A673 (cell line): ENCODE results near the gene COPS9. TPM values are rescaled to one million over a fixed set of nuclear protein-coding genes. Genes with fewer than 3 reads are reported as not detected.

Experiments
- BruUV-seq: library from RNA; stranded (reverse); fragments of 400-500 nt; replicated peaks from 2 replicates; lab custom pipeline; 2021; lab: Mats Ljungman, UMichigan
- CTCF ChIA-PET: fragments of 300-600 bp; sonication (Branson Sonifier 250); formaldehyde crosslinking; loops from one replicate; lab custom pipeline; 2022; ENCODE audit warnings: antibody characterized with exemption; lab: Charles Lee
- POLR2A ChIA-PET: fragments of 300-600 bp; sonication (Branson Sonifier 250); formaldehyde crosslinking; loops from one replicate; lab custom pipeline; 2022; ENCODE audit warnings: antibody characterized with exemption; ENCODE audit not compliant: low non-redundant PET; lab: Charles Lee
- DNase-seq: peaks from one replicate; pipeline ENCODE4 v3.0.0-alpha.2; 2015; ENCODE audit warnings: low spot score
- H3K27ac ChIP-seq: fragments of 200-600 bp; sonication (generic); 2 replicates; pipeline ENCODE4 v1.5.1; 2016; ENCODE audit warnings: mixed run types, low read depth, mild to moderate bottlenecking, mixed read lengths, antibody characterized with exemption, low read length; ENCODE audit not compliant: poor library complexity, severe bottlenecking
- H3K27me3 ChIP-seq: fragments of 200-600 bp; sonication (generic); replicated peaks from 2 replicates; pipeline ENCODE4 v1.6.1; 2017; ENCODE audit warnings: mixed run types, low read depth, mild to moderate bottlenecking, mixed read lengths, antibody characterized with exemption, low read length; ENCODE audit not compliant: insufficient read depth, poor library complexity
- H3K36me3 ChIP-seq: fragments of 200-600 bp; sonication (generic); 2 replicates; pipeline ENCODE4 v1.6.1; 2016; ENCODE audit warnings: mixed run types, mild to moderate bottlenecking, mixed read lengths, antibody characterized with exemption, low read length; ENCODE audit not compliant: insufficient read depth, poor library complexity, severe bottlenecking
- H3K4me1 ChIP-seq: fragments of 200-600 bp; sonication (generic); 2 replicates; pipeline ENCODE4 v1.6.1; 2017; ENCODE audit warnings: mixed run types, mild to moderate bottlenecking, mixed read lengths, antibody characterized with exemption, low read length; ENCODE audit not compliant: insufficient read depth, poor library complexity, severe bottlenecking
- H3K4me3 ChIP-seq: fragments of 200-600 bp; sonication (generic); 2 replicates; pipeline ENCODE4 v1.5.1; 2016; ENCODE audit warnings: low read depth, mixed run types, mild to moderate bottlenecking, mixed read lengths, low read length; ENCODE audit not compliant: poor library complexity, severe bottlenecking
- H3K9me3 ChIP-seq: fragments of 200-600 bp; sonication (generic); 2 replicates; pipeline ENCODE4 v1.6.1; 2016; ENCODE audit warnings: mixed run types, low read depth, mild to moderate bottlenecking, mixed read lengths, antibody characterized with exemption, low read length; ENCODE audit not compliant: poor library complexity, severe bottlenecking
- CTCF ChIP-seq: fragments of 300-800, 200-600 bp; sonication (generic); conservative IDR thresholded peaks from 2 replicates; pipeline ENCODE4 v1.5.1; 2017; ENCODE audit warnings: low read depth, mild to moderate bottlenecking, antibody characterized with exemption, low read length, moderate library complexity, mixed read lengths
- EZH2 ChIP-seq: fragments of 200-600 bp; sonication (generic); IDR thresholded peaks from 2 replicates; pipeline ENCODE4 v1.6.1; 2017; ENCODE audit warnings: borderline replicate concordance, low read depth, mild to moderate bottlenecking, mixed read lengths, antibody characterized with exemption, low read length; ENCODE audit not compliant: poor library complexity, severe bottlenecking
- intact Hi-C: fragments of 100-400 bp; cut with micrococcal nuclease; formaldehyde crosslinking; loops from one replicate; pipeline ENCODE4 v1.10.0; 2022; ENCODE audit not compliant: unreplicated experiment
- total RNA-seq: library from RNA; stranded (reverse); gene quantifications from 2 replicates; pipeline ENCODE4 v1.2.3, GENCODE V29; 2021

The COPS9 gene
- total RNA-seq, 1 experiment from 2014 or later = 136 TPM

DNA sequence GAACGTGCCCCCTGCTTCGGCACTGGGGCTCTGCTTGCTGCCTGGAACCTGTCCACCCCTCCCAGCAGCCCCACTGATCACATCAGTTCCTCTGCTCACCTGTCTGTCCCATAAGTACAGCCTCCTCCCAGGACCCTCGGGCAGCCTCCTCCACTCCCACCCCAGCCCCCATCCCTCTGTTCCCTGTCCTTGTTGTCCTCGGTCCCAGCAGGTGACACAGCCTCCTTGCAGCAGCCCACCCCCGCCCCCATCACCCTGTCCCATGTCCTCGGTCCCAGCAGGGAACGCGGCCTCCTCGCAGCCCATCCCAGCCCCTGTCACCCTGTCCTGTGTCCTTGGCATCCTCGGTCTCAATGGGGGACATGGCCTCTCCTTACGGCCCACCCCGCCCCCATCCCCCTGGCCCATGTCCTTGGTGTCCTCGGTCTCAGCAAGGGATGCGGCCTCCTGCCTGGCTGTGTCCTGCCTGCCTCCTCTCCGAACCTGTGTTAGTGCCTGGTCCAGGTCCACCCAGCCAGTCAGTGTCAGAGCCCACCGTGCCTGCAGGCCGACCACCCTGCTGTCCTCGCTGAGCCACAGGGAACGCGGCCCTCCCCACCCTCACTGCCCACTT is 8.7 kb upstream of the COPS9 start:
- intact Hi-C loops = no loop called here
- no peaks in the 10 kb centered on the region for H3K4me1 ChIP-seq
- ChIA-PET CTCF (interaction anchor here (0.5 to 1.6 kb wide), 3 partner anchors 81 to 1675 kb away, joined by 5 to 21 read pairs (median 5); no protein-coding TSS in a partner anchor), POLR2A (no interaction called here)
- no TSS peak for BruUV-seq
- no peaks in the 10 kb centered on the region for H3K9me3 ChIP-seq
- H3K4me3 ChIP-seq = no peak overlapping the region
- DNase-seq = no peak
- TF ChIP-seq CTCF = no peak
- no peak for TF ChIP-seq EZH2
- H3K27me3 ChIP-seq = no peaks in the 10 kb centered on the region
- no peak overlapping the region for H3K27ac ChIP-seq
- H3K36me3 ChIP-seq = no peaks in the 10 kb centered on the region

DNA sequence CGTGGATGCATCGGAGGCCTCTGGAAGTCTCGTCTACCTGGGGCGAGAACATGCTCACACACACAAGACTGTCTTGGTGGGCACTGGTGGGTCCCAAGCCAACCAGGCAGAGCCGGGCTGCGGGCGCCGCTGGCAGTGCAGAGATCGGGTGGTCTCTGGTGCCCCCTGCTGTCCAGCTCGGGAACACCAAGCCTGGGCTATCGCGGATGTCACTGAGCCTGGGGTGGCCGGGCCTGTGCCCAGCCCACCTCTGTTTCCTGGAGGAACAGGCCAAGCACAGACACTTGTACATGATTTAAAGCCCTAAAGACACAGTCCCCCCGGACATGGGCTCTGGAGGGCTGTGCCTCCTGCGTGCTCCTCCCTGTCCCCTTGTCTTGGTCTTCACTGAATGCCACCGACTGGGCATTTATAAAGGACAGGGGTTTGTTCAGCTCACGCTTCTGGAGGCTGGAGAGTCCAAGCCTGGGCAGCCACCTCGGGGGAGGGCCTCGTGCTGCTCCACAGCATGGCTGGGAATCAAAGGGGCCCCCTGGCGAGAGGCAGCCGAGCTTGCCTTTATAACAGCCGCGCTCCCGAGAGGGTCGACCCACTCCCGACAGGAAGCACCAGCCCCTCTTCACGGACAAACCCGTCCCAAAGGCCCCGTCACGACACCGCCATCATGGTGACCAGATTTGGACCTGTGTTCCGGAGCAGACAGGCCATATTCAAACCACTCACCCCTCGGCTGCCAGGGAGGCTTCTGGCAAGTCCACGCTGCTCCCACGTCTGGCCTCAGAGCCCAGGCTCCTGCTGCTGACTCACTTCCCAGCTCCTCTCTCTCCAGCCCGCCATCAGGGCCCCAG is 7.9 kb upstream of the COPS9 start:
- H3K36me3 ChIP-seq = no peaks in the 10 kb centered on the region
- no peak overlapping the region for H3K27ac ChIP-seq
- no peaks in the 10 kb centered on the region for H3K9me3 ChIP-seq
- ChIA-PET CTCF (interaction anchor here (0.5 to 1.6 kb wide), 5 partner anchors 80 to 1674 kb away, joined by 3 to 21 read pairs (median 5); no protein-coding TSS in a partner anchor), POLR2A (no interaction called here)
- H3K27me3 ChIP-seq = no peaks in the 10 kb centered on the region
- TF ChIP-seq CTCF (peak; percentile 91), EZH2 (no peak)
- no peak overlapping the region for H3K4me3 ChIP-seq
- BruUV-seq = no TSS peak
- no peaks in the 10 kb centered on the region for H3K4me1 ChIP-seq
- peak; percentile 78 for DNase-seq
- intact Hi-C loops = loop anchor here (1.0 kb wide), 1 partner anchor 83 kb away; no protein-coding TSS in a partner anchor

DNA sequence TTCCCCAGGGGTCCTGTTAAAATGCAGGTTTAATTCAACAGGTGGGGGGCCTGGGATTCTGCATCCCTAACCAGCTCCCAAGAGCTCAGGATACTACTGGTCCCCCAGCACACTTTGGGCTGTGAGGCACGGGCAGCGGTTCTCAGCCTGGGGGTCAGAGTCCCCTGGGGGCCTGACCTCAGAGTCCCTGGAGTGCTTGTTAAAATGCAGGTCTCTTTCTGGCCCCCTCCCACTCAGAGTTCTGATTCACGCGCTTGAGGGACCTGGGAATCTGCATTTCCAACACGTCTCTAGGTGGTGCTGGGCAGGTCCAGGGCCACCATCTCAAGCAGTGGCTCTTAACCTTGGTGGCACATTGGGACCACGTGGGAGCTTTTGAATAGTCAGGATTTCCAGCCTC is 7.2 kb upstream of the COPS9 start:
- POLR2A ChIA-PET = no interaction called here
- BruUV-seq = no TSS peak
- CTCF ChIA-PET = interaction anchor here (0.8 to 3.9 kb wide), 3 partner anchors 82 to 319 kb away, joined by 3 to 21 read pairs (median 17); no protein-coding TSS in a partner anchor

More for the DNA sequence above, 7.2 kb upstream of the COPS9 start:
- no peaks in the 10 kb centered on the region for H3K27me3 ChIP-seq
- no peak overlapping the region for H3K4me3 ChIP-seq
- no peaks in the 10 kb centered on the region for H3K4me1 ChIP-seq
- DNase-seq = no peak
- H3K27ac ChIP-seq = no peak overlapping the region
- H3K36me3 ChIP-seq = no peaks in the 10 kb centered on the region
- TF ChIP-seq CTCF (no peak), EZH2 (no peak)
- no peaks in the 10 kb centered on the region for H3K9me3 ChIP-seq
- intact Hi-C loops = loop anchor here (1.0 kb wide), 1 partner anchor 82 kb away; no protein-coding TSS in a partner anchor
